ENCODE results near the gene IBA57.
"Not testable (repeated sequence)": the region's sequence is repeated elsewhere in the genome, so short reads cannot be mapped to it uniquely, and the experiment has no call there.

The IBA57 gene

GRCh38 chr1:228184152-228184551 lies 18.5 kb downstream of the IBA57 start:
- no peak for DNase-seq

- DNase-seq, result no peak
Measured at GRCh38 chr1:228185641-228185965, 20.0 kb downstream of the IBA57 start.

GRCh38 chr1:228188249-228188648 lies 22.6 kb downstream of the IBA57 start:
- DNase-seq, result not testable (repeated sequence)

GRCh38 chr1:228190182-228190581 lies 24.6 kb downstream of the IBA57 start:
- no peak for DNase-seq

GRCh38 chr1:228190778-228191177 lies 25.2 kb downstream of the IBA57 start:
- no peak for DNase-seq

GRCh38 chr1:228194436-228194835 lies 28.8 kb downstream of the IBA57 start:
- no peak for DNase-seq

- no peak for DNase-seq
Measured at GRCh38 chr1:228194921-228195812, 29.6 kb downstream of the IBA57 start.

GRCh38 chr1:228197555-228198147 lies 32.0 kb downstream of the IBA57 start:
- no peak for DNase-seq

- no peak for DNase-seq
Measured at GRCh38 chr1:228198977-228199590, 33.5 kb downstream of the IBA57 start.

- DNase-seq, result no peak
Measured at GRCh38 chr1:228204958-228205357, 39.4 kb downstream of the IBA57 start.

GRCh38 chr1:228205526-228206436 lies 40.2 kb downstream of the IBA57 start:
- no peak for DNase-seq

- no peak for DNase-seq
Measured at GRCh38 chr1:228206582-228207351, 41.2 kb downstream of the IBA57 start.

- DNase-seq, result no peak
Measured at GRCh38 chr1:228207381-228207810, 41.8 kb downstream of the IBA57 start.

GRCh38 chr1:228207851-228208821 lies 42.5 kb downstream of the IBA57 start, which contains the start of gene OBSCN:
TSS of gene OBSCN (plus strand) at chr1:228208044. CDS start at chr1:228211784, 3,740 bp downstream.
- no peak for DNase-seq

GRCh38 chr1:228208831-228209551 lies 43.4 kb downstream of the IBA57 start:
- DNase-seq, result no peak

- DNase-seq, result no peak
Measured at GRCh38 chr1:228209657-228210056, 44.1 kb downstream of the IBA57 start.

- no peak for DNase-seq
Measured at GRCh38 chr1:228210076-228210651, 44.6 kb downstream of the IBA57 start.

All from amygdala (tissue), 56 donors.